SH-SY5Y (cell line): Measurements from ENCODE around the gene WNT2.

Experiments used
- GATA2 ChIP-seq: IDR thresholded peaks from 2 replicates; pipeline ENCODE4 v1.6.1; 2011; ENCODE audit warnings: mild to moderate bottlenecking, low read depth, low read length
- GATA3 ChIP-seq: IDR thresholded peaks from 2 replicates; pipeline ENCODE4 v1.6.1; 2011; ENCODE audit warnings: low read depth, mild to moderate bottlenecking, low read length, moderate library complexity

GRCh38 chr7:117313582-117313981 is 9.3 kb downstream of the WNT2 start:
- TF ChIP-seq GATA3 (no peak), GATA2 (no peak)
